Panc1 (cell line): Measurements from ENCODE around the gene PPP2R2B. TPM values are rescaled to one million over a fixed set of nuclear protein-coding genes. Genes with fewer than 3 reads are reported as not detected.

Experiments
- ATAC-seq: fragments of 200-7000 bp; cut with Tn5 transposase; 2 replicates; pipeline ENCODE4 v1.9.1; 2020; ENCODE audit warnings: mild to moderate bottlenecking, moderate library complexity
- BruUV-seq: library from RNA; stranded (reverse); fragments of 400-500 nt; replicated peaks from 2 replicates; lab custom pipeline; 2021; lab: Mats Ljungman, UMichigan
- CTCF ChIA-PET: fragments of 300-600 bp; sonication (Branson Sonifier 250); formaldehyde crosslinking; loops from one replicate; lab custom pipeline; 2022; ENCODE audit warnings: antibody characterized with exemption; lab: Charles Lee
- POLR2A ChIA-PET: fragments of 300-600 bp; sonication (Branson Sonifier 250); formaldehyde crosslinking; loops from one replicate; lab custom pipeline; 2022; ENCODE audit warnings: antibody characterized with exemption; lab: Charles Lee
- DNase-seq: peaks from one replicate; pipeline ENCODE4 v3.0.0-alpha.2; 2010; ENCODE audit warnings: low read depth, low spot score
- H3K27ac ChIP-seq: 2 replicates; pipeline ENCODE4 v1.5.1; 2011; ENCODE audit warnings: mild to moderate bottlenecking, low read length, inconsistent platforms
- H3K27me3 ChIP-seq: fragments of 200-500 bp; sonication (Bioruptor generic); 2 replicates; pipeline ENCODE4 v1.6.0; 2014; ENCODE audit warnings: low read length, inconsistent platforms; ENCODE audit not compliant: control insufficient read depth, insufficient read depth
- H3K36me3 ChIP-seq: fragments of 200-500 bp; sonication (Bioruptor generic); 2 replicates; pipeline ENCODE4 v1.5.1; 2014; ENCODE audit warnings: inconsistent platforms, mild to moderate bottlenecking, low read length, moderate library complexity; ENCODE audit not compliant: control insufficient read depth, insufficient read depth
- H3K4me1 ChIP-seq: 2 replicates; pipeline ENCODE4 v1.5.1; 2011; ENCODE audit warnings: inconsistent platforms, mild to moderate bottlenecking, low read length, moderate library complexity; ENCODE audit not compliant: control insufficient read depth, insufficient read depth
- H3K4me3 ChIP-seq, 2 experiments: 2 replicates each; pipeline ENCODE4 v1.5.1; 2011 to 2012; ENCODE audit warnings: low read depth in 2 of 2, low read length in 2 of 2, mild to moderate bottlenecking in 2 of 2, inconsistent platforms in 1 of 2, moderate library complexity in 1 of 2
- H3K9me3 ChIP-seq: fragments of 200-500 bp; sonication (Bioruptor generic); 2 replicates; pipeline ENCODE4 v1.5.1; 2014; ENCODE audit warnings: low read depth, mild to moderate bottlenecking, inconsistent platforms, low read length, moderate library complexity; ENCODE audit not compliant: control insufficient read depth, insufficient read depth
- POLR2AphosphoS5 ChIP-seq: IDR thresholded peaks from 2 replicates; pipeline ENCODE4 v1.6.1; 2012; ENCODE audit warnings: mild to moderate bottlenecking, low read depth, low read length, moderate library complexity
- SIN3A ChIP-seq: IDR thresholded peaks from 2 replicates; pipeline ENCODE4 v1.6.1; 2012; ENCODE audit warnings: low read depth, mild to moderate bottlenecking, low read length, moderate library complexity, borderline replicate concordance; ENCODE audit not compliant: insufficient read depth
- TCF7L2 ChIP-seq: IDR thresholded peaks from 2 replicates; pipeline ENCODE4 v1.6.1; 2011; ENCODE audit warnings: mild to moderate bottlenecking, low read depth, low read length, inconsistent platforms
- in situ Hi-C: cut with HindIII; loops from 2 replicates; pipeline ENCODE4 v1.10.0; 2016; ENCODE audit warnings: low sequenced_read_pairs, low pct_unique_long_range_greater_than_20kb
- intact Hi-C: fragments of 100-400 bp; cut with micrococcal nuclease; formaldehyde crosslinking; loops from one replicate; pipeline ENCODE4 v1.10.0; 2022; ENCODE audit not compliant: unreplicated experiment
- total RNA-seq: library from RNA; stranded (reverse); gene quantifications from one replicate; pipeline ENCODE4 v1.2.1, GENCODE V29; 2021; ENCODE audit not compliant: unreplicated experiment
- TF ChIP-seq, protein P1 (sequence below): fragments of 450-650 bp; IDR thresholded peaks from 2 replicates; pipeline ENCODE4 v1.5.1; 2017; ENCODE audit warnings: mild to moderate bottlenecking
- TF ChIP-seq, protein P2 (sequence below), 2 experiments: IDR thresholded peaks; 2 replicates each; pipeline ENCODE4 v1.6.1; 2011 to 2012; ENCODE audit warnings: low read depth in 2 of 2, control low read depth in 1 of 2, low read length in 1 of 2, mild to moderate bottlenecking in 1 of 2, moderate library complexity in 1 of 2; ENCODE audit not compliant: insufficient read depth in 1 of 2

The PPP2R2B gene
- total RNA-seq, 1 experiment from 2014 or later: 8.8 TPM

GRCh38 chr5:146867996-146868708 is 10.4 kb downstream of the PPP2R2B start:
- DNase-seq (no peak), ATAC-seq (no peak)
- H3K9me3 ChIP-seq: no peaks in the 10 kb centered on the region
- no peaks in the 10 kb centered on the region for H3K27me3 ChIP-seq
- no peaks in the 10 kb centered on the region for H3K4me1 ChIP-seq
- BruUV-seq: no TSS peak
- POLR2A ChIA-PET: no interaction called here
- H3K4me3 ChIP-seq: no peak overlapping the region
- TF ChIP-seq POLR2AphosphoS5: no peak
- TF ChIP-seq, protein P1, sequence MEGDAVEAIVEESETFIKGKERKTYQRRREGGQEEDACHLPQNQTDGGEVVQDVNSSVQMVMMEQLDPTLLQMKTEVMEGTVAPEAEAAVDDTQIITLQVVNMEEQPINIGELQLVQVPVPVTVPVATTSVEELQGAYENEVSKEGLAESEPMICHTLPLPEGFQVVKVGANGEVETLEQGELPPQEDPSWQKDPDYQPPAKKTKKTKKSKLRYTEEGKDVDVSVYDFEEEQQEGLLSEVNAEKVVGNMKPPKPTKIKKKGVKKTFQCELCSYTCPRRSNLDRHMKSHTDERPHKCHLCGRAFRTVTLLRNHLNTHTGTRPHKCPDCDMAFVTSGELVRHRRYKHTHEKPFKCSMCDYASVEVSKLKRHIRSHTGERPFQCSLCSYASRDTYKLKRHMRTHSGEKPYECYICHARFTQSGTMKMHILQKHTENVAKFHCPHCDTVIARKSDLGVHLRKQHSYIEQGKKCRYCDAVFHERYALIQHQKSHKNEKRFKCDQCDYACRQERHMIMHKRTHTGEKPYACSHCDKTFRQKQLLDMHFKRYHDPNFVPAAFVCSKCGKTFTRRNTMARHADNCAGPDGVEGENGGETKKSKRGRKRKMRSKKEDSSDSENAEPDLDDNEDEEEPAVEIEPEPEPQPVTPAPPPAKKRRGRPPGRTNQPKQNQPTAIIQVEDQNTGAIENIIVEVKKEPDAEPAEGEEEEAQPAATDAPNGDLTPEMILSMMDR: no peak
- no peak for TF ChIP-seq TCF7L2
- TF ChIP-seq SIN3A: no peak
- TF ChIP-seq, protein P2, sequence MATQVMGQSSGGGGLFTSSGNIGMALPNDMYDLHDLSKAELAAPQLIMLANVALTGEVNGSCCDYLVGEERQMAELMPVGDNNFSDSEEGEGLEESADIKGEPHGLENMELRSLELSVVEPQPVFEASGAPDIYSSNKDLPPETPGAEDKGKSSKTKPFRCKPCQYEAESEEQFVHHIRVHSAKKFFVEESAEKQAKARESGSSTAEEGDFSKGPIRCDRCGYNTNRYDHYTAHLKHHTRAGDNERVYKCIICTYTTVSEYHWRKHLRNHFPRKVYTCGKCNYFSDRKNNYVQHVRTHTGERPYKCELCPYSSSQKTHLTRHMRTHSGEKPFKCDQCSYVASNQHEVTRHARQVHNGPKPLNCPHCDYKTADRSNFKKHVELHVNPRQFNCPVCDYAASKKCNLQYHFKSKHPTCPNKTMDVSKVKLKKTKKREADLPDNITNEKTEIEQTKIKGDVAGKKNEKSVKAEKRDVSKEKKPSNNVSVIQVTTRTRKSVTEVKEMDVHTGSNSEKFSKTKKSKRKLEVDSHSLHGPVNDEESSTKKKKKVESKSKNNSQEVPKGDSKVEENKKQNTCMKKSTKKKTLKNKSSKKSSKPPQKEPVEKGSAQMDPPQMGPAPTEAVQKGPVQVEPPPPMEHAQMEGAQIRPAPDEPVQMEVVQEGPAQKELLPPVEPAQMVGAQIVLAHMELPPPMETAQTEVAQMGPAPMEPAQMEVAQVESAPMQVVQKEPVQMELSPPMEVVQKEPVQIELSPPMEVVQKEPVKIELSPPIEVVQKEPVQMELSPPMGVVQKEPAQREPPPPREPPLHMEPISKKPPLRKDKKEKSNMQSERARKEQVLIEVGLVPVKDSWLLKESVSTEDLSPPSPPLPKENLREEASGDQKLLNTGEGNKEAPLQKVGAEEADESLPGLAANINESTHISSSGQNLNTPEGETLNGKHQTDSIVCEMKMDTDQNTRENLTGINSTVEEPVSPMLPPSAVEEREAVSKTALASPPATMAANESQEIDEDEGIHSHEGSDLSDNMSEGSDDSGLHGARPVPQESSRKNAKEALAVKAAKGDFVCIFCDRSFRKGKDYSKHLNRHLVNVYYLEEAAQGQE (IDR thresholded peaks at IDR 0.05; ENCODE audit: insufficient read depth in 1 of 2, low read depth in 2 of 2, low read length in 1 of 2): no peak
- in situ Hi-C loops (no loop called here), intact Hi-C loops (no loop called here)
- CTCF ChIA-PET: no interaction called here
- no peak overlapping the region for H3K27ac ChIP-seq
- no peaks in the 10 kb centered on the region for H3K36me3 ChIP-seq

DNA sequence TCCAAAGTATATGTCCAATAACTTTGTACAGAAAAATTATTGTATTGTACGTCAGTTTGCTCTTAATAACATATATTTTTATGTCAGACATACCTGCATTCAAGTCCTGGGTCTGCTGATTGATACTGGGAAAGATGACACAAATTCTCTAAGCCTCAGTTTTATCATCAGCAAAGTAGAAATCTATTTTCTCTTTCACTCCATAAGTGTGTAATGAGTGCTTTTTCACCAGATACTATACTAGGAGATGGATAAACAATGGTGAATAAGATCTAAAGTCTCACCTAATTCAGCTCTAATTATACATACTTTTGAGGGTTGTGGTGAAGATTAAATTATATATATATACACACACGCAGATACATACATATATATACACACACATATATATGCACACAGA is 12.3 kb downstream of the PPP2R2B start:
- ChIA-PET POLR2A (no interaction called here), CTCF (no interaction called here)
- TF ChIP-seq, protein P2 (IDR thresholded peaks at IDR 0.05; ENCODE audit: insufficient read depth in 1 of 2, low read depth in 2 of 2, low read length in 1 of 2): no peak
- TF ChIP-seq, protein P1: no peak
- TF ChIP-seq SIN3A: no peak
- no peak for TF ChIP-seq TCF7L2
- intact Hi-C loops: no loop called here
- DNase-seq (no peak), ATAC-seq (no peak)
- Histone ChIP-seq H3K9me3 (no peaks in the 10 kb centered on the region), H3K27me3 (no peaks in the 10 kb centered on the region), H3K4me1 (peaks cover 6% of the 10 kb centered on the region; the same call in 1 of the 2 replicates), H3K27ac (no peak overlapping the region), H3K36me3 (no peaks in the 10 kb centered on the region), H3K4me3 (no peak overlapping the region)
- no TSS peak for BruUV-seq
- in situ Hi-C loops: no loop called here
